Measurements from ENCODE around the gene CAST. TPM values are rescaled to one million over a fixed set of nuclear protein-coding genes. Genes with fewer than 3 reads are reported as not detected.

The CAST gene
- total RNA-seq, 2 experiments from 2014 or later, result 165 to 174 TPM

DNA sequence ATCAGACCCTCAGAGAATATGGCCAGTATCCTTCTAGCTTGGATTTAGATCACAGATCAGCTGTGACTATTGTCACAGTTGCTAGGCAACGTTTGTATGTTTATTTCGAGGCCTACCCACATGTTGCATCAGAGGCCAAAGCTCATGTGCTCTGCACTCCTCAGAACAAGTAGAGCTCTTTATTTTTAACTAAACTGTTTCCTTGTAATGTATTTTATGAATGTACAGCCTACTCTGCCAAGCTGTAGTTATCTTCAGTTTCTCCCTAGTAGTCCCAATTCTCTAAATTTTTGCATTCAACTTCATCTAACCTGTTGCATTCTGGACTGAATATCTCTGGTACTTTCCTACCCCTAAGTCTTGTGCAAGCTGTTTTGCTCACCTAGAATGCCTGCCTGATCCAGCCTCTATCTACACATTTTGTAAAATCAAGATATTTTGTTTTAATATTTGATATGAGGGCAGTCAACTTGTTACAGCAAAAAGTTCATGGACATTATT lies 52.8 kb downstream of the CAST start:
- no peak overlapping the region for H3K4me3 Mint-ChIP-seq
- H3K27ac Mint-ChIP-seq, result peak overlapping the region; percentile 24
- H3K9me3 Mint-ChIP-seq, result no peaks in the 10 kb centered on the region
- DNase-seq (no peak), ATAC-seq (ENCODE audit: low read depth) (peak; percentile 41)
- H3K4me1 Mint-ChIP-seq, result peaks cover 20% of the 10 kb centered on the region
- peaks cover 30% of the 10 kb centered on the region for H3K36me3 Mint-ChIP-seq
- H3K27me3 Mint-ChIP-seq, result no peaks in the 10 kb centered on the region
- POLR2A ChIA-PET, result interaction anchor here (1.6 kb wide), 1 partner anchor 52 kb away, joined by 5 read pairs; no protein-coding TSS in a partner anchor

GRCh38 chr5:96716007-96716406 lies 53.8 kb downstream of the CAST start:
- ATAC-seq (ENCODE audit: low read depth) (peak; percentile 35), DNase-seq (no peak)
- POLR2A ChIA-PET, result no interaction called here
- Mint-ChIP-seq H3K36me3 (peaks cover 28% of the 10 kb centered on the region), H3K4me1 (peaks cover 20% of the 10 kb centered on the region), H3K27me3 (no peaks in the 10 kb centered on the region), H3K27ac (peak overlapping the region; percentile 27), H3K4me3 (no peak overlapping the region), H3K9me3 (no peaks in the 10 kb centered on the region)

DNA sequence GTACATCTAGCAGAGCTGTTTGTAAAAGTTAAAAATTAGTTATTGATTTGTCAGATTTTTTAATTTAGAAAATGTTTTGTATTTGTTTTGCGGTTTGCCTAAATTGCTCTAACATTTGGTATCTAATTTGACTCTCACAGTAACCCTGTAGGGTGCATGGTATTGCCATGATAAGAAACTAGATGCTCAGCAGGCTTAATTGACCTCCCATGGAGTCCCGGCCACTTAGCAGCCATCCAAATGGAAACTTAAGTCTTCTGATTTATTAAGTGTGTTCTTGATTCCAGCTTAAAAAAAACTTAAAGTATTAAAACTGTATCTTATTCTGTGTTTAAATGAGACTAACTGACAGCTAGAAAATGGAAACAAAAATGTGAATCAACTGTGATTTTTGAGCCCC lies 54.5 kb downstream of the CAST start:
- ATAC-seq (ENCODE audit: low read depth), result no peak
- H3K27ac Mint-ChIP-seq, result no peak overlapping the region
- H3K4me1 Mint-ChIP-seq, result peaks cover 20% of the 10 kb centered on the region
- no peaks in the 10 kb centered on the region for H3K9me3 Mint-ChIP-seq
- POLR2A ChIA-PET, result no interaction called here
- no peak for DNase-seq
- no peak overlapping the region for H3K4me3 Mint-ChIP-seq
- H3K36me3 Mint-ChIP-seq, result peaks cover 25% of the 10 kb centered on the region
- H3K27me3 Mint-ChIP-seq, result no peaks in the 10 kb centered on the region

DNA sequence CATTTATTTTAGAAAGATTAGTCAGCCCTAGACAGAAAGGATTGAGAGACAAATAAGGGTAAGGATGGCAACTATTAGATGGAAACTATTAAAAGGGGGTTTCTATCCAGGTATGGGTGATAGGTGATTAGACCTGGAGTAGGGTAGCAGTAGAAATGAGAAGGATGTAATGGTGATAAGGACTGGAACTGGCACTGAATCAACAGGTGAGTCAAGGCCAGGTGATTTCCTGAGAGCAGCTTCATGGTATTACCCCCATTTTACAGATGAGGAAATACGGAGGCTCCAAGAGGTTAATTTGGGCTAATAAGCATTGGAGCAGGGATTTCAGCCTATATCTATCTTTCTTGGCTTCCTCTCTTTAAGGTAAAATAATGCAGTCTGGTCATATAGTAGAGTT lies 55.7 kb downstream of the CAST start:
- Mint-ChIP-seq H3K27me3 (no peaks in the 10 kb centered on the region), H3K9me3 (no peaks in the 10 kb centered on the region), H3K27ac (no peak overlapping the region), H3K4me3 (no peak overlapping the region), H3K4me1 (peaks cover 23% of the 10 kb centered on the region), H3K36me3 (peaks cover 19% of the 10 kb centered on the region)
- DNase-seq (no peak), ATAC-seq (ENCODE audit: low read depth) (no peak)
- POLR2A ChIA-PET, result interaction anchor here (0.6 kb wide), 1 partner anchor 16 kb away, joined by 5 read pairs; no protein-coding TSS in a partner anchor

GRCh38 chr5:96718635-96719077 lies 56.5 kb downstream of the CAST start:
- no peaks in the 10 kb centered on the region for H3K27me3 Mint-ChIP-seq
- H3K36me3 Mint-ChIP-seq, result peaks cover 15% of the 10 kb centered on the region
- no peak overlapping the region for H3K4me3 Mint-ChIP-seq
- no peaks in the 10 kb centered on the region for H3K9me3 Mint-ChIP-seq
- H3K27ac Mint-ChIP-seq, result no peak overlapping the region
- POLR2A ChIA-PET, result no interaction called here
- DNase-seq (no peak), ATAC-seq (ENCODE audit: low read depth) (no peak)
- peaks cover 23% of the 10 kb centered on the region for H3K4me1 Mint-ChIP-seq

DNA sequence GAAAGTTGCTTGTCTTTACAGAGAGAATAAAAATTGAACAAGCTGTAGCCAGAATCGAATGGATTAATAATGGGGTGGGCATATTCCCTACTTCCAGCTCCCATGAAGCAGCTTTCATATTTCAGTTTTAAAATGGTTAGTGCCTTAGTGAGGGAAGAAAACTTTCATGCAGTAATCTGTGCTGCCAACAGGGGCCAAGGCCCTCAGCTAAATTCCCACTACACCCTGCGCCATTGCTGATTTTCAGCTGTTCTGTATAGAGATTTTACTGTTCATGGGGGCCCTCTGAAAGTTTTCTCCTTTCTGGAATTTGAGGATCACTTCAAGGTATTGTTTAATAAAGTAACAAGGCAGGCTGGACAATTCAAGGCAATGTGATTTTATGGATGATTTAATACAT lies 58.2 kb downstream of the CAST start:
- POLR2A ChIA-PET, result interaction anchor here (1.0 kb wide), 1 partner anchor 19 kb away, joined by 3 read pairs; no protein-coding TSS in a partner anchor

DNA sequence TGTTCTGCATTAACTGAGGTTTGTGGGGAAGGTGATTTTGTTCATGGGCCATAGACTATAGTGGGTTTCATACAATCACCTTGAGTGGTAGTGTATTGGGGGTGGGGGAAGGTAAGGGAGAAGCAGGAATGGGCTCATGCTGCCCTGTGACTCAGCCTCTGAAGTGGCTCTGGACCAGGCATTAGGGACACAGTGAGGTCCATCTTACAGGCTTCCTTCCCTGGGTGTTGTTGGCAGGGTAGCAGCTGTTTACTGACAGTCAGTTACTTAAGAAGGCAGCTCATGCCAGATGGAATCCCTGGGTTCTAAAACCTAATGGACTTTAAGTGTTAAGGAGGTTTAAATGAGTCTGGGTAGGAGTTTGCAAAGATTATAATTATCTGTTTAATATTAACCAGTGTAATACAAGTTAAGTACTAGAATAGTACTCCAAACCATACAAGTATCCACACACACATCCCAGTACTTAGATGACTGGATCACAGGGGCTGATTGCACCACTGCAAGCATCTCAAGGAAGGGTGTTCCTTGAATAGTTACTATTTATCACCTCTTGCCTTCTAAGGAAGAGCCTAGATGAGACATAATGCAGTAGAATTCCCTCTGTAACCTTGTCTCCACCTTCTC lies 59.3 kb downstream of the CAST start:
- ATAC-seq (ENCODE audit: low read depth) (no peak), DNase-seq (no peak)
- no peaks in the 10 kb centered on the region for H3K27me3 Mint-ChIP-seq
- no peaks in the 10 kb centered on the region for H3K9me3 Mint-ChIP-seq
- POLR2A ChIA-PET, result no interaction called here
- H3K27ac Mint-ChIP-seq, result no peak overlapping the region
- peaks cover 13% of the 10 kb centered on the region for H3K36me3 Mint-ChIP-seq
- H3K4me3 Mint-ChIP-seq, result no peak overlapping the region
- peaks cover 10% of the 10 kb centered on the region for H3K4me1 Mint-ChIP-seq

More for the DNA sequence above, 58.2 kb downstream of the CAST start:
- H3K4me1 Mint-ChIP-seq, result peaks cover 17% of the 10 kb centered on the region
- no peaks in the 10 kb centered on the region for H3K9me3 Mint-ChIP-seq
- peaks cover 16% of the 10 kb centered on the region for H3K36me3 Mint-ChIP-seq
- DNase-seq, result no peak
- H3K27me3 Mint-ChIP-seq, result no peaks in the 10 kb centered on the region
- no peak overlapping the region for H3K27ac Mint-ChIP-seq
- no peak overlapping the region for H3K4me3 Mint-ChIP-seq
- no peak for ATAC-seq (ENCODE audit: low read depth)

GRCh38 chr5:96725257-96725656 lies 63.1 kb downstream of the CAST start:
- Mint-ChIP-seq H3K9me3 (no peaks in the 10 kb centered on the region), H3K4me1 (peaks cover 5% of the 10 kb centered on the region), H3K36me3 (peaks cover 4% of the 10 kb centered on the region), H3K4me3 (no peak overlapping the region), H3K27me3 (no peaks in the 10 kb centered on the region), H3K27ac (no peak overlapping the region)
- POLR2A ChIA-PET, result no interaction called here
- ATAC-seq (ENCODE audit: low read depth), result no peak
- no peak for DNase-seq

- Mint-ChIP-seq H3K4me3 (no peak overlapping the region), H3K4me1 (peaks cover 5% of the 10 kb centered on the region), H3K9me3 (no peaks in the 10 kb centered on the region), H3K36me3 (peaks cover 9% of the 10 kb centered on the region), H3K27me3 (no peaks in the 10 kb centered on the region), H3K27ac (no peak overlapping the region)
- POLR2A ChIA-PET, result no interaction called here
- ATAC-seq (ENCODE audit: low read depth) (no peak), DNase-seq (no peak)
Observed at GRCh38 chr5:96726802-96727201, 64.6 kb downstream of the CAST start.

- no peaks in the 10 kb centered on the region for H3K9me3 Mint-ChIP-seq
- POLR2A ChIA-PET, result no interaction called here
- no peaks in the 10 kb centered on the region for H3K27me3 Mint-ChIP-seq
- no peak overlapping the region for H3K4me3 Mint-ChIP-seq
- H3K36me3 Mint-ChIP-seq, result peaks cover 13% of the 10 kb centered on the region
- no peak overlapping the region for H3K27ac Mint-ChIP-seq
- H3K4me1 Mint-ChIP-seq, result peaks cover 6% of the 10 kb centered on the region
- no peak for DNase-seq
- no peak for ATAC-seq (ENCODE audit: low read depth)
Observed at GRCh38 chr5:96729156-96729555, 67.0 kb downstream of the CAST start.

- Mint-ChIP-seq H3K9me3 (no peaks in the 10 kb centered on the region), H3K36me3 (peaks cover 11% of the 10 kb centered on the region), H3K27ac (no peak overlapping the region), H3K4me1 (peaks cover 7% of the 10 kb centered on the region), H3K4me3 (no peak overlapping the region), H3K27me3 (no peaks in the 10 kb centered on the region)
- POLR2A ChIA-PET, result interaction anchor here (0.7 kb wide), 1 partner anchor 288 kb away, joined by 5 read pairs; no protein-coding TSS in a partner anchor
- ATAC-seq (ENCODE audit: low read depth), result no peak
- DNase-seq, result no peak
Observed at GRCh38 chr5:96730586-96730985, 68.4 kb downstream of the CAST start.

DNA sequence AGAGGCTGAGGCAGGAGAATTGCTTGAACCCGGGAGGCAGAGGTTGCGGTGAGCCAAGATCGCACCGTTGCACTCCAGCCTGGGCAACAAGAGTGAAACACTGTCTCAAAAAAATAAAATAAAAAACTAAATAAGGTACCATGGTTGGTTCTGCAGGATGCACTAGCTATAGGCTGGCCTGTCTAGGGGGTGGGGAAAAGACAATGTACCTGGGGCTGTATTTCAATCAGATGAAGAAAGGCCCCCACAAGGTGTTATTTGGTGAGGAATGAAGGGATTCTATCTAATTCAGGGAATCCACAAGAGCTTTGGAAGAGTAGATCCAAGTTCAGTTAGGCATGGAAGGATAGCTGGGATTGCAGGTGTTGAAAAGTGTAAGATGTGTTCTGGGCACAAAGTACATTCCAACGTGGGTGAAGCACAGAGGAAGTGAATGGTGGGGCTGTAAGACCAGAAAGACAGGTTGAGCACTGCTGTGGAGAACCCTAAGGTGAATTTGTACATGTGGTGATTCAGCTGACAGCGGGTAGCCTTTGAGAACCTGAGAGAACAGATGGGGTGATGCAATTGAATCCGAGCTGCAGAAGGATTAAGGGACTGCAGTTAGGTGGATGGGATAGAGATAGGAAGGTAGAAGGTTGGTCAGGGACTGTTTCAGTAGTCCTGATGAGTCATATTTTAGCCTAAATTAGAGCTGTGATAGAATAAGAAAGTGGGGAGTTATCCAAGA lies 71.8 kb downstream of the CAST start:
- H3K4me1 Mint-ChIP-seq, result peaks cover 7% of the 10 kb centered on the region
- POLR2A ChIA-PET, result no interaction called here
- H3K4me3 Mint-ChIP-seq, result no peak overlapping the region
- no peaks in the 10 kb centered on the region for H3K9me3 Mint-ChIP-seq
- no peaks in the 10 kb centered on the region for H3K27me3 Mint-ChIP-seq
- no peak for DNase-seq
- H3K36me3 Mint-ChIP-seq, result peaks cover 19% of the 10 kb centered on the region
- peak overlapping the region; percentile 30 for H3K27ac Mint-ChIP-seq
- ATAC-seq (ENCODE audit: low read depth), result no peak

DNA sequence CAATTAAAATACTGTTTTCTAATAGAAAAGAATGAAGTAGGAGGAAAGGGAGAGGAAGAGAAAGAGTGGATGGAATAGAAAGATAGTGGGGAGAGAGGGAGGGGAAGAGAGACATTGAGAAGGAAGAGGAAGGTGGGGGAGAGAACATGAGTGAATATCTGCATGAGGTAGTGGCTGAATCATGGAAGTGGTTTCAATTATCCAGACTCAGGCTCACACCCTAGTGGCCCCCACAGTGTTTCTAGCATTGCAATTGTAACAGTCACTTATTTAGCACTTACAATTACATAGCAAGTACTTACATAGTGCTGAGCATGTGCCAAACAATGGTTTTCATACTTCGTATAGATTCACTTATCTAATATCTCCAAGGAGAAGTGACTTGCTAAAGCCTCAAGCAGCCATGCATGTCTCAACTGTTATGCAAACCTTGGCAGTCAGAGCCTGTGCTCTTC lies 72.7 kb downstream of the CAST start:
- ATAC-seq (ENCODE audit: low read depth) (no peak), DNase-seq (no peak)
- H3K4me1 Mint-ChIP-seq, result peaks cover 6% of the 10 kb centered on the region
- POLR2A ChIA-PET, result no interaction called here
- no peaks in the 10 kb centered on the region for H3K9me3 Mint-ChIP-seq
- no peaks in the 10 kb centered on the region for H3K27me3 Mint-ChIP-seq
- H3K4me3 Mint-ChIP-seq, result no peak overlapping the region
- H3K36me3 Mint-ChIP-seq, result peaks cover 19% of the 10 kb centered on the region
- no peak overlapping the region for H3K27ac Mint-ChIP-seq

- Mint-ChIP-seq H3K27ac (no peak overlapping the region), H3K4me3 (no peak overlapping the region), H3K4me1 (peaks cover 6% of the 10 kb centered on the region), H3K9me3 (no peaks in the 10 kb centered on the region), H3K36me3 (peaks cover 17% of the 10 kb centered on the region), H3K27me3 (no peaks in the 10 kb centered on the region)
- ATAC-seq (ENCODE audit: low read depth), result no peak
- POLR2A ChIA-PET, result no interaction called here
- no peak for DNase-seq
Observed at GRCh38 chr5:96736937-96737336, 74.8 kb downstream of the CAST start.

Measured in activated naive CD8-positive, alpha-beta T cell treated with anti-CD3 and anti-CD28 coated beads, Interleukin-2, amount 10 ng/mL, durations not matched to agents 7 days and 5 days (primary cell).